IPS-15b (cell line): ENCODE measurements around the gene IPO11.

Source experiments
- H3K27me3 ChIP-seq: one replicate; pipeline ENCODE4 v1.6.1; 2013; ENCODE audit warnings: low read length; ENCODE audit not compliant: control insufficient read depth, insufficient read depth
- H3K36me3 ChIP-seq: one replicate; pipeline ENCODE4 v1.6.1; 2013; ENCODE audit warnings: low read length; ENCODE audit not compliant: control insufficient read depth, insufficient read depth
- H3K4me1 ChIP-seq: one replicate; pipeline ENCODE4 v1.6.1; 2013; ENCODE audit warnings: mild to moderate bottlenecking, low read length; ENCODE audit not compliant: control insufficient read depth, insufficient read depth
- H3K4me3 ChIP-seq: one replicate; pipeline ENCODE4 v1.5.1; 2013; ENCODE audit warnings: low read depth, low read length
- H3K9ac ChIP-seq: one replicate; pipeline ENCODE4 v1.6.1; 2013; ENCODE audit warnings: low read depth, mild to moderate bottlenecking, low read length
- H3K9me3 ChIP-seq: one replicate; pipeline ENCODE4 v1.6.1; 2013; ENCODE audit warnings: mild to moderate bottlenecking, low read length; ENCODE audit not compliant: control insufficient read depth, insufficient read depth

The IPO11 gene

GRCh38 chr5:62592558-62592957, 180.0 kb downstream of the IPO11 start:
- no peak overlapping the region for H3K4me3 ChIP-seq
- no peaks in the 10 kb centered on the region for H3K9me3 ChIP-seq
- peaks cover 10% of the 10 kb centered on the region for H3K4me1 ChIP-seq
- H3K27me3 ChIP-seq = no peaks in the 10 kb centered on the region
- H3K36me3 ChIP-seq = peaks cover 5% of the 10 kb centered on the region
- no peak overlapping the region for H3K9ac ChIP-seq

DNA sequence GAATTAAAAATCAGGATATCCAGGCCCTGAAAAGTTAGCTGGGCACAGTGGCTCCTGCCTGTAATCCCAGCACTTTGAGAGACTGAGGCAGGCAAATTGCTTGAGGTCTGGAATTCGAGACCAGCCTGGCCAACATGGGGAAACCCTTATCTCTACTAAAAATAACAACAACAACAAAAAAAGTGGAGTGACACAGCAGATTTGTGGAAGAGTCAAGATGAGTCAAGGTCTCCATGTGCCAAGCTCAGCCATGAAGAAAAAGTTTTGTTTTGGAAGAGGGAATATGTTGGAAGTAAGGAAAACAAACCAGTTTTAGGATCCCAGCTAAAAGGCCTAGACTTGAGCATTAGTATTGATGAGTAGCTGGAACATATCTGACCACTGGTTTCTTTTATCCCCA, 180.8 kb downstream of the IPO11 start:
- H3K27me3 ChIP-seq = no peaks in the 10 kb centered on the region
- no peak overlapping the region for H3K9ac ChIP-seq
- H3K9me3 ChIP-seq = no peaks in the 10 kb centered on the region
- H3K36me3 ChIP-seq = peaks cover 5% of the 10 kb centered on the region
- no peak overlapping the region for H3K4me3 ChIP-seq
- H3K4me1 ChIP-seq = peaks cover 10% of the 10 kb centered on the region

DNA sequence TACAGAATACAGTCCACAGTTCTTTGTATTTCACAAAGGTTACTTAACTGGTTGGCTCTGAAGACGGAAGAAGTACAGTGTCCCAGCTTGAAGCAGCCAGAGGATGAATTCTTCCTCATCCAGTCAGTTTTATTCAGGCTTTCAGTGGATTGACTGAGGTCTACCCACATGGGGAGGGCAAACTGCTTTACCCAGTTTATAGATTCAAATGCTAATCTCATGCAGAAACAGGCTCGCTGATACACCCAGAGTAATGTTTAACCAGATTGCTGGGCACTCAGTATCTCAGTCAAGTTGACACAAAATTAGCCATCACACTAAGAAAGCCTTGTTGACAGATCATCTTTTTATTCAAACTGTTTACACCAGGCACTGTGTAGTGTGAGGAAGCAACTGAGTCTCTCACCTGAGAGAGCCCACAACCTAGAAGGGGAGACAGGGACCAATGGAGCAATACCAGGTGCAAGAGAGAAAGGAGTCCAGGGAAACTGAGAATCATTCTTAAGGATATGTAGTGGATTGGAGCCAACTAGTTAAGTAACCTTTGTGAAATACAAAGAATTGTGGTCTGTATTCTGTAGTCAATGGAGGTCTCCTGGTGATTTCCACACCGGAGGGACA, 181.9 kb downstream of the IPO11 start:
- Histone ChIP-seq H3K9me3 (no peaks in the 10 kb centered on the region), H3K27me3 (no peaks in the 10 kb centered on the region), H3K9ac (no peak overlapping the region), H3K4me3 (no peak overlapping the region), H3K36me3 (peaks cover 5% of the 10 kb centered on the region), H3K4me1 (peaks cover 10% of the 10 kb centered on the region)

DNA sequence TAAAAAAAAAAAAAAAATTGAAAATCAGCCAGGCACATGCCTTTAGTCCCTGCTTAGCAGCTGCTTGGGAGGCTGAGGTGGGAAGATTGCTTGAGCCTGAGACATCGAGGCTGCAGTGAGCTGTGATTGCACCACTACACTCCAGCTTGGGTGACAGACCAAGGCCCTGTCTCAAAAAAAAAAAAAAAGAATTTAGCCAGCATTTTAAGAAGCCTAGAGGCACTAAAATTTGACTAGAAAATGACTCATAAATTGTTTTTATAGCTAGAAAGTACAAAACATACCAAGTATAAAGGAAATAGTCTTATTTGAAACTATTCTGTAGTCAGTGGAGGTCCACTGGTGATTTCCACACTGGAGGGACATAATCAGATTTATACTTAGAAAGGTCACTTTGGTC, 183.5 kb downstream of the IPO11 start:
- Histone ChIP-seq H3K9me3 (no peaks in the 10 kb centered on the region), H3K36me3 (peaks cover 5% of the 10 kb centered on the region), H3K4me3 (no peak overlapping the region), H3K9ac (no peak overlapping the region), H3K4me1 (peaks cover 10% of the 10 kb centered on the region), H3K27me3 (no peaks in the 10 kb centered on the region)

DNA sequence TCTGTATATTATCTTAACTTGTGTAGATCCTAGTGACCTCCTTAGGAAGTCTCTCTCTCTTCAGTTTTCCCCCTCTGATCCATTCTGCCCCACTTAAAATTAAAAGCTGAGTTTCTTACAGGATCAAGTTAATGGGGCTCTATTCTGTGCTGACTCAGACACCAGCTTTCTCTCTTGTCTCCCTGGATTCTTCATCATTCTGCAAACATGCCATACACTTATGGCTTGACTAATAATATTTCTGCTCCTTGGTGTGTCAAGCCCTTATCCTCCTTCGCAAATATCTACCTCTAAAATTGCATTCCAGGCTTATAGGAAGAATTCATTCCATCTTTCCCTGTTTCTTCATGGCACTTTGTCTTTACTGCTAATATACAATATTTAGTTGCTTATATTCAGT, 184.1 kb downstream of the IPO11 start:
- Histone ChIP-seq H3K36me3 (peaks cover 1% of the 10 kb centered on the region), H3K9ac (no peak overlapping the region), H3K27me3 (no peaks in the 10 kb centered on the region), H3K4me3 (no peak overlapping the region), H3K9me3 (no peaks in the 10 kb centered on the region), H3K4me1 (peaks cover 10% of the 10 kb centered on the region)

DNA sequence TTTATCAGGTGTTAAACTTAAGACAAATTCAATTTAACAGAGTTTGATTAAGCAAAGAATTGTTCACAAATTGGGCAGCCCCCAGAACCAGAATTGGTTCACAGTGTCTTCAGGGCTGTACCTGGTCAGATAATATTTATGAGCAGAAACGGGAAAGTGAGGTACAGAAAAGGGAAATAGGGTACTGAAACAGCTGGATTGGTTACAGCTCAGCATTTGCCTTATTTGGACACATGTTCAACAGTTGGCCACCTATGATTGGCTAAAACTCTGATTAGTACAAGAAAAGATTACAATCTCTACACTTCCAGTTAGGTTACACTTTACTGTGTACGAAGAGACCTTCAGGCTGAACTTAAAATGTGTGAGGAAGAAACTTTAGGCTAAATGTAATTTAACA, 184.8 kb downstream of the IPO11 start:
- Histone ChIP-seq H3K9ac (no peak overlapping the region), H3K9me3 (no peaks in the 10 kb centered on the region), H3K27me3 (no peaks in the 10 kb centered on the region), H3K4me3 (no peak overlapping the region), H3K4me1 (peaks cover 10% of the 10 kb centered on the region), H3K36me3 (no peaks in the 10 kb centered on the region)

- Histone ChIP-seq H3K9me3 (no peaks in the 10 kb centered on the region), H3K36me3 (no peaks in the 10 kb centered on the region)
Measured at GRCh38 chr5:62600560-62601252, 188.1 kb downstream of the IPO11 start.

DNA sequence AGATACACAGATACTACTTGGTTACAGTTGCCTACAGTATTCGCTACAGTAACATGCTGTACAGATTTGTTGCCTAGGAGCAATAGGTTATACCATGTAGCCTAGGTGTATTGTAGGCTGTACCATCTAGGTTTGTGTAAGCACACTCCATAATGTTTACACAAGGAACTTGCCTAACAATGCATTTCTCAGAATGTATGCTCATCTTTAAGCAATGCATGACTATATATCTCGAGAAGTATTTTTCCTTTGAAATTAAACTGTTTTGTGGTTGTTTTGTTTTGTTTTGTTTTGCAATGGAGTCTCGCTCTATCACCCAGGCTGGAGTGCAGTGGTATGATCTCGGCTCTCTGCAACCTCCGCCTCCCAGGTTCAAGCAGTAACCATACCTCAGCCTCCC, 191.4 kb downstream of the IPO11 start:
- H3K9ac ChIP-seq = no peak overlapping the region
- no peaks in the 10 kb centered on the region for H3K27me3 ChIP-seq
- H3K36me3 ChIP-seq = no peaks in the 10 kb centered on the region
- no peak overlapping the region for H3K4me3 ChIP-seq
- no peaks in the 10 kb centered on the region for H3K9me3 ChIP-seq
- H3K4me1 ChIP-seq = no peaks in the 10 kb centered on the region

More at GRCh38 chr5:62600560-62601252, 188.1 kb downstream of the IPO11 start:
- H3K4me3 ChIP-seq = no peak overlapping the region
- H3K27me3 ChIP-seq = no peaks in the 10 kb centered on the region
- no peak overlapping the region for H3K9ac ChIP-seq
- no peaks in the 10 kb centered on the region for H3K4me1 ChIP-seq

- H3K27me3 ChIP-seq = no peaks in the 10 kb centered on the region
- H3K4me1 ChIP-seq = no peaks in the 10 kb centered on the region
- H3K9me3 ChIP-seq = no peaks in the 10 kb centered on the region
- no peaks in the 10 kb centered on the region for H3K36me3 ChIP-seq
- no peak overlapping the region for H3K4me3 ChIP-seq
- H3K9ac ChIP-seq = no peak overlapping the region
Measured at GRCh38 chr5:62605638-62606037, 193.1 kb downstream of the IPO11 start.

- Histone ChIP-seq H3K9ac (no peak overlapping the region), H3K36me3 (no peaks in the 10 kb centered on the region), H3K4me3 (no peak overlapping the region)
Measured at GRCh38 chr5:62606878-62607277, 194.3 kb downstream of the IPO11 start.

GRCh38 chr5:62607615-62608014, 195.1 kb downstream of the IPO11 start:
- H3K4me1 ChIP-seq = no peaks in the 10 kb centered on the region
- no peaks in the 10 kb centered on the region for H3K27me3 ChIP-seq
- H3K9ac ChIP-seq = no peak overlapping the region
- H3K36me3 ChIP-seq = no peaks in the 10 kb centered on the region
- H3K4me3 ChIP-seq = no peak overlapping the region
- H3K9me3 ChIP-seq = no peaks in the 10 kb centered on the region

More at GRCh38 chr5:62606878-62607277, 194.3 kb downstream of the IPO11 start:
- Histone ChIP-seq H3K9me3 (no peaks in the 10 kb centered on the region), H3K4me1 (no peaks in the 10 kb centered on the region), H3K27me3 (no peaks in the 10 kb centered on the region)
